Activated CD4-positive, alpha-beta T cell treated with anti-CD3 and anti-CD28 coated beads, Interleukin-10, Interleukin-2, amounts not matched to agents 100 ng/mL and 50 ng/mL, durations not matched to agents 16 hours and 8 hours (primary cell): Measurements from ENCODE around the gene CLN5.

Experiments used
- DNase-seq: peaks from one replicate; pipeline ENCODE4 v3.0.0-alpha.2; 2020

CLN5 gene

GRCh38 chr13:77022341-77022740 is 30.5 kb downstream of the CLN5 start:
- no peak for DNase-seq

DNA sequence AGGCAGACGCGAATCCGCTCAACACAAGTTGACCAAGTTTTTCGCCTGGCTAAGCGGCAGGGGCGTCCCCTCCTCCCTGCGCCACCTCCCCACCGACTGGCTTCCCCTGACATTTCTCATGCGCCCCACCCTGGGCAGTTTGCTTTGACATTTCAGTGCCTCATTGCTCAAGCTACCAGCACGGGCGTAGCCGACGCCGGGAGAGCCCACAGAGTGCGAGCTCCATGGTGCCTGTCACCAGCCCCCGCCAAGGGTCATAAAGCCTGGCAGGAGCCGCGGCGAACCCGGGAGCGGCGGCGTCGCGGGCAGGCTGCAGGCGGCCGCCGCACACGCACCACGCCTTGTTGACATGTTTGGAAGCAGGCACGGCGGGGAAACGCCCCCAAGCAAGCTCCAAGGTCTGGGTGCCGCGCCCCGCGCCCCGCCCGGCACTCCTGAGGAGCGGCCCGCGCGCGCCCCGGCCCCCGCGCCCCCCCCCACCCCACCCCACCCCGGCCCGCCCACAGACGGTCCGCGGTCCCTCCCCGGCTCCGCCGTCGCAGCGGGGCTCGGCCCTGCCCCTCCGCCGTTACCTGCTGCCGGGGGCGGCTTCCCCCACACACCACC is 34.5 kb downstream of the CLN5 start:
- peak; percentile 83 for DNase-seq

DNA sequence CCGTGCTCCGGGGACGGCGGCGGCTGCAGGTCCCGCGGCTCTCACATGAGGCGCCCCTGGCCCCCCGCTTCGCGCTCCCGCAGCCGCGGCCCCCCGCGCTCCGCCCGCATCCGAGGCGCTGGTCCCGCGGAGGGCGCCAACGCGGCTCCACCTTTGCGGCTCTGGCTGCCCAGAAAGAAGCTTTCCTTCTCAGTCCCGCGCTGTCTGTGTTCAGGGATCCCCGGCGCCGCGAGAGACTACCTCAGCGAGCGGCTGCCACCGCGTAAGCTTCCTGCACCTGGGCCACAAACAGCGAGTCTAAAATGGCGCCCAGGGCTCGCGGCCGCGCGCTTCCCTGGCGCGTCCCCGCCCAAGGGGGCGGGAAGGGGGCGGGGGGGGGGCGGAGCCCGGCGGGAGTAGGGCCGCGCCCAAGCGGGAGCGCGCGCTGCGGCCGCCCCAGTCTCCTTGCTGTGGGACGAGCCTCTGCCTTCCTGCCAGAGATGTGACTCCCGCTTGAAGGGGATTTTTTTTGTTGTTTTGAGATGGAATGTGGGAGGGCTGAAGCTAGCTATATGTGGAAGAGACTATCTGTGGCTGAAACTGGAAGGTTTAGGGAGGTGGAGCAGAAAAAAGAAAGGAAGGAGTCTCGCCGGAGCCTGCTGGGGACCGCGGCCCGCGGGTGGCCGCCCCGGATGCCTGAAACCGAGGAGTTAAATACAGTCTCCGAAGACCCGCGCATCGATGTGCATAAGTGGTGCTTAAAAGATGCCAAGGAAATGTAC is 35.2 kb downstream of the CLN5 start, which contains the start of gene FBXL3:
FBXL3 (minus strand) TSS at position 299 of the 761 bp plus-strand sequence. CDS start 5,299 bp downstream, outside the sequence.
- DNase-seq = peak; percentile 91

GRCh38 chr13:77028202-77028601 is 36.3 kb downstream of the CLN5 start:
- DNase-seq = no peak

DNA sequence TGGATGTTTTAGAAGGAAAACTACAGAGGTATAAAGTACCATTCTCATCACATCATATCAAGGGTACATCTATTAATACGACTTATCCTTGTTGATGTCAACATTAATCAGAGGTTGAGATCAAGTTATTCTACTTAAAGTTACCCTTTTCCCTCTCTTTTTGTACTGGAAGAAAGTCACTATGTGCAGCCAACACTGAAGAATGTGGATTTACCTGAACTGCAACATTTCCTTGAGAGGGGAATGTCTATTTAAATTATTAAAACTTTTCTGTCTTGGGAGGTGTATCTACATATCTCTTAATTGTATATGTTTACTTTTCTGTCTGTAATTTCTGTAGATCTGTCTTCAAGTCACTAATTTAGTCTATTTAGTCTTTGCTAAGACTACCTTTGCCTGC is 37.6 kb downstream of the CLN5 start:
- DNase-seq = no peak

DNA sequence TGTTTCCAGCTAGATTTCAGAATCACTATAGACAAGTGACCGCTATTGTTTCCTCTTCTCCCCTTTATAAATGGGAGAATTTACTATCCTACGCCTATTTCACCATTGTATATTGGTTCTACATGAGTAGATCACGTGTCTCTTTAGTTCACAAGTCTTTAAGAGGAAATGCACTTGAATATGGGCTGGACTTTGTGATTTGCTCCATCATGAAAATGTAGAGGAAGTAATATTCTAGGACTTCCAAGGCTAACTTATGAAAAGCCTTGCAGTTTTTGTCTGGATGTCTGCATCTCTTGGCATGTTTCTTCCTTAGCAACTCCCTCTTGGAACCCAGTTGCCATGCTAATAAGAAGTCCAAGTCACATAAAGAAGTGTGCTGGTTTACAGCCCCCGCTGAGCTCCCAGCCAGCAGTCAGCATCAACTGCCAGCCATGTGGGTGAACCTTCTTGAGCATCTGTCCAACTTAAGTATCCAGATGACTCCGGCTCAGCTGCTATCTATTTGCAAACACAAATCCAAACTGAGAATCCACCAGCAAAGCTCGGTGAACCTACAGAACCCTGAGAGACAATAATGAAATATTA is 39.9 kb downstream of the CLN5 start:
- DNase-seq = no peak

- peak; percentile 13 for DNase-seq
Observed at GRCh38 chr13:77033717-77034302, 41.9 kb downstream of the CLN5 start.

DNA sequence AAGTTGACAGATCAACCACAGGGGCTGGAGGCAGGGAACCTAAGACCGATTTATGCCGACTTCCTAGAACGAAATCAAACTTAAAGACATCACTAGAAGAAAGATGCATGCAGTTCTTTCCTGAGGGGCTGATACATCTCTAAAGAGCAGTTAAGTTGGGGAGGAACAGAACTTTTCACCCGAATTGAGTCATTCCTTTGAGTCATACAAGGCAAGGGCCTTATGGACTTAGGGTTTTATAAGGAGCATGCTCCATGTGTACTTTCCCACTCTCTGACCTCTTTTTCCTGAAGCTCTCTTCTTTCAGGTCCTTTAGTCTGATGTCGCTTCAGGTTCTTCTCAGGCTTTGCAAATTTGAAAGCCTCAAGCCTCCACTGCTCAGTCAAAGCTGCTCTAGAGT is 43.0 kb downstream of the CLN5 start:
- no peak for DNase-seq

- no peak for DNase-seq
Observed at GRCh38 chr13:77036279-77036678, 44.4 kb downstream of the CLN5 start.

GRCh38 chr13:77038907-77039480 is 47.1 kb downstream of the CLN5 start:
- DNase-seq = no peak

- no peak for DNase-seq
Observed at GRCh38 chr13:77040076-77040475, 48.2 kb downstream of the CLN5 start.

DNA sequence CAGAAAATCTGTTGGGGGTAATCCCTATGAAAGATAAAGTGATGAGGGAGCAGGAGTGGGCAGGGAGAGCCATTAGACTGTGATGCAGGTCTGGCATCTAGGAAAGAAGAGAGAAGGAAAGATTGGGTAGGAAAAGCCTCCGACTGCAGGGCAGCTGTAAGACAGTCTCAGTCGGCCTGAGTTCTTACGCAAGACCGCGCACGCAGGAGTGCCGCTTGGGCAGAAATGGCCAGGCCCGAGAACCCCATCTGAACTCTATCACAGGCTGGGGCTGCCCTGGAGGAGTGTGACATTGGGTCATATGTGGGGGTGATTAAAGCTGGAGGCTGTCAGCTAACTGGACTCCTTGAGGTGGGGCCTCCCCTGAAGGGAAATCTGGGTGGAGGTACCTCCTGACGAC is 49.0 kb downstream of the CLN5 start:
- no peak for DNase-seq

GRCh38 chr13:77042566-77043177 is 50.8 kb downstream of the CLN5 start:
- no peak for DNase-seq

GRCh38 chr13:77047649-77048343 is 55.9 kb downstream of the CLN5 start:
- DNase-seq = no peak

DNA sequence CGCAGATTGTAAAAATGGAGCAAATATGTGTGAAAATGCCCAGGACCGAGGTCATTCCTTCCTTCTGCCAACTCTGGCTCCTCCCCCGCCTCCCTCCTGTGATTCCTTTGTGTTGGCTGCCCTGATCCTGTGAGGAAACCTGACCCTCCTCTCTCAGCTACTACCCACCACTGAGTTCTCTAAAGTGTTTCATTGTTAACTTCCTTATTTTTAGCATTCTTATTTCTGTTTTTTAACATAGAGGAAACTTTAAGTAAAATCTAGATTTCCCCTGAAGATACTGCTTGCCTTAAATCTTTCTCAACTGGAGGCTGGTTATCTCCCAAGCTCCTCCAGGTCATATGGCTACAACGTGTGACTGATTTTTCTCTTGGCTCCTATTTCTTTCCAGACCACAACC is 56.8 kb downstream of the CLN5 start:
- DNase-seq = no peak

- no peak for DNase-seq
Observed at GRCh38 chr13:77053192-77053591, 61.3 kb downstream of the CLN5 start.
